H1 (cell line): ENCODE results near the gene SULT2B1. TPM values are rescaled to one million over a fixed set of nuclear protein-coding genes. Genes with fewer than 3 reads are reported as not detected.

ENCODE experiments used
- CTCF ChIA-PET: fragments of 300-600 bp; sonication (Branson Sonifier 250); formaldehyde crosslinking; loops from one replicate; lab custom pipeline; 2021; ENCODE audit not compliant: partially characterized antibody; lab: Charles Lee
- POLR2A ChIA-PET: fragments of 300-600 bp; sonication (Branson Sonifier 250); formaldehyde crosslinking; loops from one replicate; lab custom pipeline; 2021; ENCODE audit warnings: inconsistent platforms; ENCODE audit not compliant: partially characterized antibody; lab: Charles Lee
- DNase-seq, 2 experiments: peaks; one replicate each; pipeline versions ENCODE4 v3.0.0 to v3.0.0-alpha.2; 2010 to 2022; ENCODE audit warnings: low spot score in 2 of 2, low read depth in 1 of 2, mixed read lengths in 1 of 2
- FAIRE-seq: peaks from 2 replicates; lab custom pipeline; 2011; peaks lifted over from hg19 to GRCh38; lab: Jason Lieb, UNC
- H2AFZ ChIP-seq: 2 replicates; pipeline ENCODE4 v1.8.1; 2012; ENCODE audit warnings: low read length, inconsistent platforms
- H2AK5ac ChIP-seq: 2 replicates; pipeline ENCODE4 v1.6.1; 2013; ENCODE audit warnings: low read depth, low read length
- H2BK120ac ChIP-seq: replicated peaks from 2 replicates; pipeline ENCODE3; 2013; ENCODE audit warnings: low read depth, low read length, inconsistent platforms
- H2BK12ac ChIP-seq: 2 replicates; pipeline ENCODE4 v1.6.1; 2013; ENCODE audit warnings: low read depth, low read length
- H2BK15ac ChIP-seq: 2 replicates; pipeline ENCODE4 v1.6.1; 2013; ENCODE audit warnings: low read length
- H2BK20ac ChIP-seq: 2 replicates; pipeline ENCODE4 v1.6.1; 2013; ENCODE audit warnings: low read length
- H2BK5ac ChIP-seq: 2 replicates; pipeline ENCODE4 v1.6.1; 2013; ENCODE audit warnings: low read depth, low read length
- H3K14ac ChIP-seq: 2 replicates; pipeline ENCODE4 v1.6.1; 2013; ENCODE audit warnings: inconsistent platforms; ENCODE audit not compliant: insufficient read length
- H3K18ac ChIP-seq: 2 replicates; pipeline ENCODE4 v1.6.1; 2013; ENCODE audit warnings: low read length; ENCODE audit errors: extremely low read depth
- H3K23ac ChIP-seq: 2 replicates; pipeline ENCODE4 v1.6.1; 2013; ENCODE audit warnings: inconsistent platforms; ENCODE audit not compliant: insufficient read length
- H3K23me2 ChIP-seq: 2 replicates; pipeline ENCODE4 v1.6.1; 2013; ENCODE audit warnings: low read depth, low read length
- H3K27ac ChIP-seq: 2 replicates; pipeline ENCODE4 v1.6.1; 2011; ENCODE audit warnings: low read depth, low read length, inconsistent platforms
- H3K27me3 ChIP-seq, 4 experiments: replicated peaks in 1 of 4; 1 replicate in 1 of 4; 2 replicates in 3 of 4; pipeline versions ENCODE4 v1.6.1 to v1.8.1; 2011 to 2013; ENCODE audit warnings: low read length in 3 of 4, mild to moderate bottlenecking in 3 of 4, inconsistent platforms in 2 of 4, mixed read lengths in 2 of 4, moderate library complexity in 1 of 4; ENCODE audit not compliant: control insufficient read depth in 3 of 4, insufficient read depth in 3 of 4; ENCODE audit errors: extremely low read depth in 1 of 4
- H3K36me3 ChIP-seq, 4 experiments: 2 replicates each; pipeline versions ENCODE4 v1.6.1 to v1.8.1; 2011 to 2013; ENCODE audit warnings: mild to moderate bottlenecking in 4 of 4, low read length in 3 of 4, moderate library complexity in 2 of 4, control low read depth in 1 of 4, inconsistent platforms in 1 of 4; ENCODE audit not compliant: insufficient read depth in 4 of 4, control insufficient read depth in 2 of 4
- H3K4ac ChIP-seq: replicated peaks from 2 replicates; pipeline ENCODE3; 2013; ENCODE audit warnings: low read length, low read depth, mixed read lengths, inconsistent platforms; ENCODE audit not compliant: insufficient read length
- H3K4me1 ChIP-seq, 4 experiments: replicated peaks in 1 of 4; 1 replicate in 1 of 4; 2 replicates in 3 of 4; pipeline versions ENCODE4 v1.6.1 to v1.8.1; 2011 to 2013; ENCODE audit warnings: low read length in 3 of 4, inconsistent platforms in 2 of 4, mixed read lengths in 1 of 4; ENCODE audit not compliant: insufficient read depth in 4 of 4, control insufficient read depth in 3 of 4
- H3K4me2 ChIP-seq, 2 experiments: 2 replicates each; pipeline versions ENCODE4 v1.6.1 to v1.8.1; 2011 to 2013; ENCODE audit warnings: low read depth in 2 of 2, low read length in 2 of 2, control low read depth in 1 of 2, inconsistent platforms in 1 of 2, mild to moderate bottlenecking in 1 of 2; ENCODE audit not compliant: insufficient read depth in 1 of 2
- H3K4me3 ChIP-seq, 4 experiments: fragments of 200-600, 300-600 bp in 1 of 4; sonication (generic), shearing (Covaris generic), sonication (Bioruptor Twin) in 1 of 4; 2 replicates each; pipeline versions ENCODE4 v1.5.1 to v1.8.1; 2011 to 2016; ENCODE audit warnings: low read length in 4 of 4, low read depth in 3 of 4, control low read depth in 2 of 4, inconsistent platforms in 2 of 4, mild to moderate bottlenecking in 2 of 4, mixed read lengths in 1 of 4, moderate library complexity in 1 of 4; ENCODE audit not compliant: insufficient read depth in 2 of 4; ENCODE audit errors: extremely low read depth in 1 of 4
- H3K56ac ChIP-seq: replicated peaks from 2 replicates; pipeline ENCODE3; 2013; ENCODE audit warnings: low read depth, mild to moderate bottlenecking, mixed read lengths, low read length, inconsistent platforms; ENCODE audit not compliant: insufficient read length
- H3K79me1 ChIP-seq: 2 replicates; pipeline ENCODE4 v1.6.1; 2013; ENCODE audit warnings: low read depth, low read length, control low read depth
- H3K79me2 ChIP-seq, 2 experiments: 2 replicates each; pipeline versions ENCODE4 v1.6.1 to v1.8.1; 2012 to 2013; ENCODE audit warnings: low read length in 2 of 2, mild to moderate bottlenecking in 2 of 2, inconsistent platforms in 1 of 2; ENCODE audit not compliant: insufficient read depth in 2 of 2, control insufficient read depth in 1 of 2
- H3K9ac ChIP-seq, 4 experiments: replicated peaks in 1 of 4; 1 replicate in 1 of 4; 2 replicates in 3 of 4; pipeline versions ENCODE4 v1.6.1 to v1.8.1; 2011 to 2013; ENCODE audit warnings: low read depth in 3 of 4, low read length in 3 of 4, control low read depth in 2 of 4, mild to moderate bottlenecking in 2 of 4, moderate library complexity in 2 of 4, inconsistent platforms in 1 of 4; ENCODE audit errors: extremely low read depth in 1 of 4
- H3K9me3 ChIP-seq, 2 experiments: 2 replicates each; pipeline versions ENCODE4 v1.6.1 to v1.8.1; 2012 to 2013; ENCODE audit warnings: mild to moderate bottlenecking in 2 of 2, moderate library complexity in 2 of 2, control low read depth in 1 of 2, inconsistent platforms in 1 of 2, low read depth in 1 of 2, low read length in 1 of 2, mixed read lengths in 1 of 2; ENCODE audit not compliant: insufficient read depth in 2 of 2
- H4K20me1 ChIP-seq, 2 experiments: replicated peaks in 1 of 2; 2 replicates each; pipeline versions ENCODE3 to v1.8.1; 2011 to 2013; ENCODE audit warnings: inconsistent platforms in 2 of 2, low read length in 2 of 2, mild to moderate bottlenecking in 1 of 2; ENCODE audit not compliant: insufficient read depth in 2 of 2, control insufficient read depth in 1 of 2
- H4K5ac ChIP-seq: 2 replicates; pipeline ENCODE4 v1.6.1; 2013; ENCODE audit warnings: low read length, low read depth, mixed read lengths, inconsistent platforms; ENCODE audit not compliant: insufficient read length
- H4K8ac ChIP-seq: 2 replicates; pipeline ENCODE4 v1.8.0; 2013; ENCODE audit warnings: mild to moderate bottlenecking, moderate library complexity, low read length, inconsistent platforms; ENCODE audit not compliant: insufficient read depth; ENCODE audit errors: extremely low read depth
- H4K91ac ChIP-seq: replicated peaks from 2 replicates; pipeline ENCODE3; 2013; ENCODE audit warnings: low read length, mixed read lengths, inconsistent platforms; ENCODE audit not compliant: insufficient read length
- ASH2L ChIP-seq: fragments of 200-600, 300-600 bp; sonication (generic); IDR thresholded peaks from one replicate; pipeline ENCODE4 v1.7.1; 2017; ENCODE audit warnings: low read length
- SIX5 ChIP-seq: IDR thresholded peaks from 2 replicates; pipeline ENCODE4 v1.6.1; 2011; ENCODE audit warnings: mild to moderate bottlenecking, low read depth, low read length
- SP1 ChIP-seq: IDR thresholded peaks from 2 replicates; pipeline ENCODE4 v1.6.1; 2011; ENCODE audit warnings: low read depth, low read length
- SRF ChIP-seq: IDR thresholded peaks from 2 replicates; pipeline ENCODE4 v1.6.1; 2011; ENCODE audit warnings: mild to moderate bottlenecking, low read depth, low read length, moderate library complexity
- SUZ12 ChIP-seq: fragments of 200-600 bp; sonication (generic); IDR thresholded peaks from 2 replicates; pipeline ENCODE4 v1.6.1; 2012; ENCODE audit warnings: mild to moderate bottlenecking, inconsistent platforms, low read length, moderate library complexity, mixed read lengths
- TAF1 ChIP-seq: IDR thresholded peaks from 2 replicates; pipeline ENCODE4 v1.6.1; 2011; ENCODE audit warnings: mild to moderate bottlenecking, low read depth, low read length
- TEAD4 ChIP-seq: IDR thresholded peaks from 2 replicates; pipeline ENCODE4 v1.6.1; 2012; ENCODE audit warnings: low read depth, low read length, inconsistent platforms, mixed read lengths
- YY1 ChIP-seq: IDR thresholded peaks from 2 replicates; pipeline ENCODE4 v1.6.1; 2011; ENCODE audit warnings: low read depth, mild to moderate bottlenecking, low read length
- WGBS, 2 experiments: shearing (Covaris generic) in 1 of 2; methylation state at CpG; one replicate each; pipeline versions ENCODE4 v1.1.6 to v1.1.7; 2013 to 2015; ENCODE audit warnings: low lambda C conversion rate in 2 of 2, mixed read lengths in 2 of 2, inconsistent platforms in 1 of 2, low coverage in 1 of 2, missing lambda C conversion rate in 1 of 2; ENCODE audit not compliant: insufficient replicate concordance in 2 of 2, insufficient coverage in 1 of 2, insufficient read length in 1 of 2; ENCODE audit errors: extremely low coverage in 1 of 2, missing lambda C conversion rate in 1 of 2; 5-methylcytosine and 5-hydroxymethylcytosine counted together
- polyA plus RNA-seq, 7 experiments: library from polyadenylated mRNA; depleted of rRNA in 3 of 7; stranded (reverse) in 5 of 7; unstranded in 2 of 7; fragments of >200 nt in 5 of 7; fragments of 200-250 nt in 2 of 7; gene quantifications; 1 replicate in 5 of 7; 2 replicates in 1 of 7; 4 replicates in 1 of 7; pipeline versions ENCODE4 v1.2.1 to v1.2.3, GENCODE V29; 2011 to 2013; ENCODE audit warnings: missing spikeins in 2 of 7, mixed read lengths in 2 of 7
- total RNA-seq: library from RNA; stranded (reverse); fragmentation: NEBNext Ultra II Directional; extraction: Animal tissue kit (Norgen Biotek cat#: 25700); gene quantifications from 2 replicates; pipeline ENCODE4 v1.2.1, GENCODE V29; 2021
- TF ChIP-seq, protein P1 (sequence below): IDR thresholded peaks from 2 replicates; pipeline ENCODE4 v1.6.1; 2012; ENCODE audit warnings: inconsistent platforms

SULT2B1 gene
- total and polyA plus RNA-seq, 2 of the 8 experiments (the other 6 are each of a cell fraction or from before 2014, with no cell fraction given), result 1.5 to 2.6 TPM

DNA sequence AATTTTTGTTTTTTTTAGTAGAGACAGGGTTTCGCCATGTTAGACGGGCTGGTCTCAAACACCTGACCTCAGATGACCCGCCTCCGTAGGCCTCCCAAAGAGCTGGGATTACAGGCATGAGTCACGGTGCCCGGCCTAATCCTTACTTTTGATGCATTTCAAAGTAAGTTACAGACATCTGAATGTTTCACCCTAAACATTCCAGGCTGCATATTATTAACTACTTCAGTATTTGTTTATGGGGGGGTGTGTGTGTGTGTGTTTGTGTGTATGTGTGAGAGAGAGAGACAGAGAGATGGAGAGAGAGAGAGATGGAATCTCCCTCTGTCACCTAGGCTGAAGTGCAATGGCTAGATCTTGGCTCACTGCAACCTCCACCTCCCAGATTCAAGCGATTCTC is 13.1 kb downstream of the SULT2B1 start:
- Histone ChIP-seq H3K27me3 (no peaks in the 10 kb centered on the region; a peak in 1 of 7 replicates), H3K9ac (no peak overlapping the region), H3K23me2 (no peaks in the 10 kb centered on the region), H2BK120ac (no peak overlapping the region), H3K4me2 (no peak overlapping the region), H2BK20ac (no peak overlapping the region), H3K79me1 (no peaks in the 10 kb centered on the region), H3K56ac (no peak overlapping the region), H4K8ac (no peak overlapping the region), H3K4ac (no peak overlapping the region), H4K91ac (no peak overlapping the region), H4K20me1 (no peaks in the 10 kb centered on the region), H3K9me3 (no peaks in the 10 kb centered on the region), H3K36me3 (no peaks in the 10 kb centered on the region), H3K23ac (no peak overlapping the region), H3K4me3 (no peak overlapping the region), H2BK5ac (no peak overlapping the region), H2AK5ac (no peak overlapping the region), H3K18ac (no peak overlapping the region), H4K5ac (no peak overlapping the region), H3K4me1 (peaks cover 0 to 3% (median 0%) of the 10 kb centered on the region in 4 experiments; a peak in 2 of 7 replicates), H2BK12ac (no peak overlapping the region), H2AFZ (no peak overlapping the region), H3K27ac (no peak overlapping the region), H3K14ac (no peak overlapping the region), H3K79me2 (no peaks in the 10 kb centered on the region), H2BK15ac (no peak overlapping the region)
- POLR2A ChIA-PET, result interaction anchor here (1.3 kb wide), 1 partner anchor 9 kb away, joined by 3 read pairs; no protein-coding TSS in a partner anchor
- FAIRE-seq (no peak), DNase-seq (no peak)
- WGBS, 2 experiments, result 92% methylated on average over 7 of the region's 7 CpGs; no CpG with 5 or more reads in 1 of the 2 experiments
- CTCF ChIA-PET, result interaction anchor here (1.0 to 1.3 kb wide), 3 partner anchors 11 to 59 kb away, joined by 3 to 6 read pairs (median 3); no protein-coding TSS in a partner anchor
- TF ChIP-seq SP1 (no peak), SUZ12 (no peak), ASH2L (no peak), SIX5 (no peak), YY1 (no peak), TEAD4 (no peak), TAF1 (no peak), SRF (no peak)
- TF ChIP-seq, protein P1, sequence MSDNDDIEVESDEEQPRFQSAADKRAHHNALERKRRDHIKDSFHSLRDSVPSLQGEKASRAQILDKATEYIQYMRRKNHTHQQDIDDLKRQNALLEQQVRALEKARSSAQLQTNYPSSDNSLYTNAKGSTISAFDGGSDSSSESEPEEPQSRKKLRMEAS, result no peak
